Dermis blood vessel endothelial cell (primary cell): Measurements from ENCODE around the gene SLC16A8. TPM values are rescaled to one million over a fixed set of nuclear protein-coding genes. Genes with fewer than 3 reads are reported as not detected.
A peak's percentile ranks its signal among the peaks of the same experiment; 100 is the strongest.

ENCODE experiments used
- DNase-seq: peaks from one replicate; pipeline ENCODE4 v3.0.0; 2010
- total RNA-seq: library from RNA; depleted of rRNA; stranded (reverse); fragments of >200 nt; gene quantifications from 2 replicates; pipeline ENCODE4 v1.2.3, GENCODE V29; 2014

SLC16A8 gene
- total RNA-seq, 1 donor from 2014 or later, result not detected

DNA sequence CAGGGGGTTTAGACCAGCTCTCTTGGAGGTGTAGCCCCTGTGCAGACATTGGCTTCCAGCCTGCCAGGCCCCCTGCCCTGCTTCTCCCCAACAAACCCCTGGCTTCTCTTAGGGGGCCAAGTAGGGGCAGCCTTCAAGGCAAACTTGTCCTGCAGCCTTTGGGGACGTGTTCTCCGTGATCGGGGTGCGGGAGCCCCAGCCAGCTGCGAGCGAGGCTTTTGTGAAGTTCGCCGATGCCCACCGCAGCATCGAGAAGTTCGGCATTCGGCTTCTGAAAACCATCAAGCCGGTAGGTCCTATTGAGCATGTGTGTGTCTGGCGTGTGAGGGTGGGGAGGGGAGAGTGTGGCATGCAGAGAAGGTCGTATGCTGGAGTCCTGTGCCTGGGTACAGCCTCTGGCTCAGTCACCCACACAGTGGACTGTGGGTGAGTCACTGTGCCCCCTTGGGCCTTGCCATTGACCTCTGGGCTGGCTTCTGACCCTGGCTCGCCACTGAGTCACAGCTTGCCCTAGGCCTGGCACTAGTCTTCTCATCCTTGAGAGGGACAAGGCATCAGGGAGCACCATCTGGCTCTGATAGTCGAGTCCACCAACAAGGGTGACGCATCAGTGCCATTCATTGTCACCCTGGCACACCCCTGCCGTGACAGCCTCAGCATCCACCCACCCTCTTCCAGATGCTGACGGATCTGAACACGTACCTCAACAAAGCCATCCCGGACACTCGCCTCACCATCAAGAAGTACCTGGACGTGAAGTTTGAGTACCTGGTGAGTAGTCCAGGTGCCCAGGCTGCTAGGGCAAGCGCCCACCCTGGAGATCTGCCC, 11.4 kb downstream of the SLC16A8 start:
- DNase-seq, result no peak

DNA sequence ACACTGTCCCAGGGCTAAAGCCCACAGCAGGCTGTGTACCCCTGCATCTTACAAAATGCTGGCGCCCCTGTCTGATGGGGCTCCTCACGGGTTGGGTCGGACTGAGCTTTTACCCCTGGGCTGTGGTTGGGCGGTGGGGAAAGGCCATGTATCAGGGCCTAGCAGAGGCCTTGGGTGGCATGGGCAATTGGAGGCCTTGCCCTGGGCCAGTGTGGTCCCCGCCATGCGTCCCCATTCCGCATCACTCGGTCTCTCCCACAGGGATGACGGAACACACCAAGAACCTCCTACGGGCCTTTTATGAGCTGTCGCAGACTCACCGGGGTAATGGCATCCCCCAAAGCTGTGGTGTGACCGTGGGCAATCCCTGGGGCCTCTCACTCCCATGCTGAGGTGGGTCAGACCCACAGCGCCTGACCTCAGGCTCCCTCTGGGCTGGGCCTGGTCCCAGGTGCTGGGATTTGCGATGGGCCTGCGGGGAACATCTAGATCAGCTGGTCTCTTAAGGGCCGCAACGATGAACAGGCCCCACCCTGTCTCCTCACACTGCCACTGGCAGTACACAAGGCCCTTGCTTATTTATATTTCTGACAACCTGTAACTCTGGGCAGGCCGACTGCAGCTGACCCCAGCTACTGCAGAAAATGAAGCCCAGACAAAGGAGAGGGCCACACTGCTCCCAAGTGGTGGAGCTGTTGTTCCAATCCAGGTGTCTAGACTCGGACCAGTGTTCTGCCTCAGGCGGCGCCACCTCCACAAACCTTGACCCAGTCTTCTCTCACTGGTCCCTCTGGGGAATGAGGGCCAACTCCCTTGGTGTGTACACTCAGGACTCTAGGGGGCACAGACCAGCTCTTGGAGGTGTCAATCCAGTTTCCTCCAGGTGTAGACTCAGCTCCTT, 12.3 kb downstream of the SLC16A8 start:
- no peak for DNase-seq

DNA sequence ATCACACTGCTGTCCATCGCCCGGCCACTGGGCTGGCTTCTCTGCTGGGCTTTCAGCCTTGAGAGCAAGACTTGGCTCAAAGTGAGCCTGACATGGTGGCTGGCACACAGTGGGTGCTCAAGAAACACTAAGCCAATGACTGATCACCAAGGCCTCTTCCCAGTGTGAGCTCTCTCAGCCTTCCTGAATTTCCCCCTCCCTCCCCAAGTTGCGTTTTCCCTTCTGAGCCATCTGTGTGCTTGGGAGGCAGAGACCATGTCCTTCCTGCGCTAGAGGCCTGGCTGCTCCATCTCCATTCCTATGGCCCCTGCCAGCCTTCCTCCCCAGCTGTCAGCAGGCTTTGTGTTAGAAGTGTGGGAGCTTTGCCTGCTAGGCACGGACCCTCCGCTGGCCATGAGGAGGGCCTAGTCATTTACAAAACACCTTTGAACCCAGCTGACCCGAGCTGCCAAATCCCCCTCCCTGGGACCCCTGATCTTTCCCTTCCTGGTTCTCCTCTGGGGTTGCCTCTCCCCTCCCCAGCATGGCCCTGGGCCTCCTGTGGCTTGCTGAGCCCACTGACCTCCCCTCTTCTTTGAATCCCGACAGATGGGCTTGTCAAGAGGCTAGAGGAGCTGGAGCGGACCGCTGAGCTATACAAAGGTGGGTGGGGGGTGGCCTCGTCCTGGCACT, 13.6 kb downstream of the SLC16A8 start:
- no peak for DNase-seq

DNA sequence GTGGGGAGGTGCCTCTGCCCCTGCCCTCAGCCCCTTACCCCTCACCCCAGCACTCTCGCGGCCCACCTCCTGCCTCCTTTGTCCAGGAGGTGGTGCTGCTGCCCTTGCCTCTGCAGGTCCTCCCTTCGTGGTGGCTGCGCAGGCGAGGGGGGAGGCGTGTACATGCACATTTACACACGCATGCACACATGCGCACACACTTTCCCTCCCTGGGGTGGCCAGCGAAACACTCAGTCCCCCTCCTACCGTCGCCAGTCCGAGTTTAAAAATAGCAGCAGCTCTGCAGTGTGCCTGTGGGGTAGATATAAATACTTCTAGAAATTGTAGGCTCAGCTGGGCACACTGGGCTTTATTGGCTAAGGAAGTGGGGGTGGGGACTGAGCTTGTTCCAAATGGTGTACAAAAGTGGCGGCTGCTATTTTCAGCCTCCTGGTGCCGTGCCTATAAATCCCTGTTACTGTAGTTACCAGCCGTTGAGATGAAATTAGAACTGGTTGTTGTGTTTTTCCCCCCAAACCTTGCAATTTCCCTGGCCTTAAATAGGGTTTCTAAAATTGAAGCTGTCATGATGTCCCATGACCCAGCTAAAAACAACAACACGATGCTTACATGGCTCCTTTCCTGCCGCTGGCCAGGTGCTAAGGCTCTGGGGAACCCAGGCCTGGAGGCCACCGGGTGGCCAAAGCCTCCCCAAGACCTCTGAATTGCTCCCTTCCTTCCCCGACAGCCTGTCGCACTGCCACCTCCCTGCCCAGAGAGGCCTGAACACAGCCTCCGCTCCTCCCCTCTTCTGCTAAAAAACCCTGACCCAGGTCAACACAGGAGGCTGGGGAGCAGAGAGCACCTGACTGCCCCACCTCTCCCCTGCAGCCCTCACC, 14.4 kb downstream of the SLC16A8 start:
- peak; percentile 64 for DNase-seq

DNA sequence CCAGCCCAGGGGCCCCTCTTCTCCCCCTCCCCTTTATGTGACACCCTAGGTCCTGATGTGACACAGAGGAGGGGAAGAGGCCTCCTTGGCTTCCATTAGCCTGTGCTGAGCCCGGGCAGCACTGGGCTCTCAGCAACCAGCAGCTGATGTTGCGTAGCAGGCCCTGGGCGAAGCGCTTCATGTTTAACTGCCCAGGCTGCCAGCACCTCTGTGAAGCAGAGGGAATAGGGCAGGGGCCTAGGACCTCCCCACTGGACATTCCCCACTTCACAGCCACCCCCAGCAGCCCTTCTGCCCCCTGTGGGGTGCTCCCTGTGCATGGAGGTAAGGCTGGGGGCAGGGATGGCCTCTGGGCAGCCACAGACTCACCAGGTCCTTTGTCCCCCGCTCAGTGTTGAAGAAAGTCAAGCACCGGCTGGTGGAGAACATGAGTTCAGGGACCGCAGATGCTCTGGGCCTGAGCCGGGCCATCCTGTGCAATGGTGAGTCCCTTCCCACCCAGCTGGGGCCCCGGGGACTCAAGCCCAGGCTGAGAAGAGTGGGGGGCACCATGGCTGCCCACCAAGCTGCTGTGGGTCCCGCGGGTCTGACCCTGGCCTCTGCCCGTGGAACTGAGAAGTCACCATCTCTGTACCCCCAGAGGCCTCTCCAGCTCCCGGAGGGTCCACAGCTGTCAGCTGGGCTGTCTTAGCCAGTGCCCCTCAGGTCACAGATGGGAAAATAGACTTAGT, 15.2 kb downstream of the SLC16A8 start:
- DNase-seq, result no peak

DNA sequence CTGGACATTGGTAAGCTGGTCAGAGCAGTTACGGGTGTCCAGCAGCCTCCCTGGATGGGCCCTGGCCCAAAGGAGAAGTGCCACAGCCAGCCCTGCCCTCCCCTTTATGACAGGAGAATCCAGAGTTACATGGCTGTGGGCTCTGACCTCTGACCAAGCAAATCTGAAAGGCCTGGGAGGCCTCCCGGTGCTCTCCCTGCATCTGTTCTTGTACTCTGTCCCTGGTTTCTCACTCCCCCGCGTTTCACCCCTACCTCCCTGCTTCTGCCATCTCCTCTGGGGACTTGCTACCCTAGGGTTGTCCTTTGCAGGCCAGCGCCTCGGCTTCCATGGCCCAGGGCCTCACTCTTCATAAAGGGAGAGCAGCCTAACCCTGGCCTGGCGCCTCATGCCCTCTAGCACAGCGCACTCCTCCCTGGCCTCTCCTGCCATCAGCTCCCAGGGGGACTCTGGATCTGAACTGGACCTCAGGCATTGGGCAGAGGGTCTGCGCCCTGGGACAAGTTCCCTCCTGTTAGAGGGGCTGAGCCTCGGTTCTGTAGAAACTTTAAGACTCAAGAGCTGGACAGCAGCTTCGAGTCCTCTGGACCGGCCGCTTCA, 16.1 kb downstream of the SLC16A8 start:
- DNase-seq, result no peak

GRCh38 chr22:38067028-38067415, 17.0 kb downstream of the SLC16A8 start:
- DNase-seq, result no peak

DNA sequence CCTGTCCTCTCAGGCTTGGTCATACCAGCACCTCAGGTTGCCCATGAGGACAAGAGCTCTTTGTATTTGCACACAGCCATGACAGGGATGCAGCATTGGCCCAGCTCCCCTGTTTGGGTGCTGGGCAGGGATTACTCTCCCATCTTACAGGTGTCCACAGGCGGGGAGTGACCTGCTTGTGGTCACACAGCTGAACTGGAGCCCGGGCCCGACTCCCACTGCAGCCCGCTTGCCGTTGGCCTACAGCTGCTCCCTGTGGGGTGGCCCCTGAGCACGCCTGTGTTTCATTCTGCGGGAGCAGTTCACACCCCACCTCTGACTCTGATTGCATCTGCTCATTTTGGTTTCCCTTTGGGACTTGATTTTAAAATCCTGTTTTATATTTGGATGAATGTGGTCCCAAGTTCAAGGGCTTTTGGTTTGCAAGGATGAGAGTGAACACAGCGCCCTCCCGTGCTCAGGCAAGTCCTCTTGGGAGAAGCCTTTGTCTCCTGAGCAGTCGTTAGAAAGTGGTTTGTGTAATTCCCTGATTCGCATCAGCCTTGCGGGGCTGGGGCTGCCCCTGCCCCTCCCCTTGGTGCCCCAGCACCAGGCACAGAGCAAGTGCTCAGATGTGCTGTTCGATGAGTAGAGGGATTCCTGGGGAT, 17.5 kb downstream of the SLC16A8 start:
- no peak for DNase-seq

DNA sequence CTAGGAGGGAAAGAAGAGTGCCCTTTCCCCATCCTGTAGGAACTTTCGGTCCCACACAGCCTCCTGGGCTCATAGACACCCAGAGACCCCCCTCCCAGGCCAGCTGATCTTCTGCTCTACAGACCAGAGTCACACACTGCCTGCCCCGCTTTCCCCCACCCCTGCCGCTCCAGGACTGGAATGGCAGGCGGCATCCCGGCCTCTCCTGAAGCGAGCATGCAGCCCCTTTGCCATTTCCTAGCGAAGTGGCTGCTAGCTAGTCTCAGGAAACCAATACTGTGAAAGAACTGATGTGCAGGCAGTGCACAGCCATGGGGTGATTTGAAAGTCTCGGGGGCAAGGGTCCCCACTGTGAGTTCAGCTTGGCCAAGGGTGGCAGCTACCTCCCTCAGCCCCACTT, 18.4 kb downstream of the SLC16A8 start:
- DNase-seq, result no peak

- DNase-seq, result no peak
Observed at GRCh38 chr22:38062791-38063190, 21.2 kb downstream of the SLC16A8 start.

DNA sequence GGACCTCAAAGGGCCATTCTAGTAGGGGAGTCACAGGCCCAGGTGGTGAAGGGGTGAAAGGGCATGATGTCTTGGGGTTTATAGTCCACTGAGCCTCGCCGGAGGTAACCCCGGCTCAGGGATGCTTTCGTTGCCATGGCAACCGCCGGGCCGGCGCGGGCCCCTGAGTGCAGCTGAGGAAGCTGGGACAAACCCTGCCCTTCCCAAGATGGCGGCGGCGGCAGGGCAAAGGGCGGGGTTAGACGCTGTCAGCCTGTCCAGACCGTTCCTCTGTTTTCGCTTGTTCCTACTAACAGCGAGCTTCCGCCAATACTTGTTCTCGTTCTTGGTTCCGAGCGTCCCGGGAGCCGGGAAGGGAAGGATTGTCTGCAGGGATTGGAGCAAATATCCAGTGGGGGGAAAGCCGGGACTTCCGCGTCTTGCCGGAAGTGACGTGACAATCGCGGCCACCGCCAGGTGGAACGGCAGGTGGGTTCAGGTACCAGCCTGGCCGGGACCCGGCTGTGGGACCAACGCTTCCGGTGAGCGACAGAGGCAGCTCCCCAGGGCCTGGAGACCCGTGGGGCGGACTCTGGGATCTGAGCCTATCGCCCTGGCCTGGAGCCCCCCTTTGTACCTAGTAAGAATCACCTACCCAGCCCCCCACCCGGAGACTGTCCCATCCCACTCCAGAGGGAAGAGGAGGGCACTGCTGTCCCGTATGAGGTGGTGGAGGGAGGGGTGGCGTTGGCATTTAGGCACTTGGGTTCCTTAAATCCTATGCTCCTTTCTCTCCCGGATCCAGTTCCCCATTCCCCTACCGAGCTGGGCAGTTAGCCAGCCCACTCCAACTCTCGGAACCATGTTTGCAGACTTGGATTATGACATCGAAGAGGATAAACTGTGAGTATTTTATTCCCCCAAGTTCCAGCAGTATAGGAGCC, 26.8 kb downstream of the SLC16A8 start, which contains the start of gene PICK1:
Gene PICK1 (plus strand): TSS at position 436 of the 923 bp plus-strand sequence. CDS start 406 bp downstream, at position 842.
- peak; percentile 88 for DNase-seq

- DNase-seq, result peak; percentile 87
Observed at GRCh38 chr22:38051900-38052862, 31.8 kb downstream of the SLC16A8 start.

DNA sequence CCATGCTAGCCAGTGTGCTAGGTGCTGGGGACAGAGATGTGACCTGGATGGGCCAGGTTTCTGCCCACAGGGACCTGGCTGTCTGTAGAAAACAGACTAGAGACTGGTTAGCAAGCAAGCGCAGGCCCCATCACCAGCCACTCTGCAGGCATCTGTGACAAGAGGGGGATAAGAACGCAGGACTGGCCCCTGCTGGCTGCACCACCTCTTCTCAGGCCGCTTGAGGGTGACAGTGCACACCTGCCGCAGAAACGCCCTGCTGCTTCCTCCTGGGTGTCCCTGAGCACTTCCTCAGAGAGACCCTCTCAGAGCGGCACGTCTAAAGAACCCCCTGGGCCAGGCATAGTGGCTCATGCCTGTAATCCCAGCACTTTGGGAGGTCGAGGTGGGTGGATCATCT, 32.7 kb downstream of the SLC16A8 start:
- DNase-seq, result no peak

- DNase-seq, result no peak
Observed at GRCh38 chr22:38050720-38051119, 33.3 kb downstream of the SLC16A8 start.

DNA sequence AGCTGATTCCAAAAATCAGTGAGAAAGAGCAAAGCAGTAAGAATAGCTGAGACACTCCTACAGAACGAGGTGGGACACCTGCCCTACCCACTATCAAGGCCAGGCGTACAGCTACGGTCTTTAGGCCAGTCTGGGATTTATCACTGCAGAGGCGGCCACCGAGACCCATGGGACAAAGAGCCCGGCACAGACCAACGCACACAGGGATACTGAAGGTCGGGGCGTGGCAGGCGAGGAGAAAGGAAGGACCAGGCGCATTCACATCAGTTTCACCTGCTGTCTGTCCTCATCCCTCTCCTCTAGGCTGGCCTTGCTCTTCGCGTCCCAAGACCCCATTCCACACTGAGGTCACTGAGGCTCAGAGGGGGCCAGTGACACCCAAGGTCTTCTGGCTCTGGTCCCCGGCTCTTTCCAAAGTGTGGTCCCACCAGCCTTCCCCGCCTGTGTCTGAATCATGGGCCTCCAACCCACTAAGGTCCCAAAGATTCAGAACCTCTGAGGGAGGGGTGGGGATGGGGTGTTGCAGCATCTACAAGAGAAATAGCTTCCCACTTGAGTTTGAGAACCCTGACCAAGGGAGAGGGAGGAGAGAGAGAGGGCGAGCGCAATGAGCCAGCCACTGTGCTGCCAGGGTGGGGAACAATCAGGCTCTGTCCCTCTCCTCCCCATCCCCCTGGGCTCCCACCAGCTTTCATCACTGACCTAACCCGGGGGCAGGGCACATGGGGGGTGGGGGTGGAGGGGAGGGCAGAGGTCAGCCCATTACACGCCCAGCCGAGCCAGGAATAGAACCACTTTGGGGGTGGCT, 34.0 kb downstream of the SLC16A8 start:
- no peak for DNase-seq

DNA sequence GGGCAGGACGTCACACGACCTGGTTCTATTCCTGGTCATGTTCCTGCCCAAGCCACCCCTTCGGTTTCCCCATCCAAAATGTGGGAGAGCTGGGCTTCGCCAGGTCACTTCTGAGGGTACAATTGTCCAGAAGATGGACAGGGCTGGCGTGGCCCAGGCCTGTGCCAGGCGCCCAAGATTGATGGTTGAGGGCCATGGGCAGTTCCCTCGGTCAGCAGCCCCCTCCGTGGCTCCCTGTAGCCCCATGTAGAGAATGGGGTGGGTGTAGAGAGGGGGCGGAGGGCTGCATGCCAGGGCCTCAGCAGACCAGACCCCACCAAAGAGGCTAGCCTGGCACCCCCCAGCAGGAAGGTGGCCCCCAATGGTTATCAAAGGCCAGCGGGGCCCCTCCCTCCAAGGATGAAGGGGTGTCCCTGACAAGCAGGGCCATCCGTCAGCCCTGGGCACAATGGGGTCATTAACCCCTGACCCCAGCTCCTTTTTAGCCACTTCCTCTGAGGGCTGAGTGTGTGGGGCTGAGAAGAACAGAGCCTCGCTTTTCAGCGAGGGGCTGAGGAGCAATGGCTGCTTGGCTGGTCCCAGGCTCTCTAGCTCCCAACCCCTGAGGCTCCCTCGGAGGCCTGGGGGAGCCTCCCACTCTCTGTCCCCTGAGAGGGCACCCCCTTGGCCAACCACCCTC, 37.8 kb downstream of the SLC16A8 start:
- DNase-seq, result no peak
